ENCODE data around the gene PTPMT1.

Gene PTPMT1

GRCh38 chr11:47583844-47584243 lies 18.4 kb downstream of the PTPMT1 start:
- TF ChIP-seq CTCF (IDR thresholded peaks at IDR 0.05), result no peak

GRCh38 chr11:47586098-47586855 lies 20.9 kb downstream of the PTPMT1 start, which contains the start of gene FAM180B:
TSS of gene FAM180B (plus strand) at chr11:47586678. CDS start at chr11:47586769, 91 bp downstream.
- no peak for TF ChIP-seq CTCF (IDR thresholded peaks at IDR 0.05)

- no peak for TF ChIP-seq CTCF (IDR thresholded peaks at IDR 0.05)
Observed at GRCh38 chr11:47587039-47587716, 21.8 kb downstream of the PTPMT1 start.

- no peak for TF ChIP-seq CTCF (IDR thresholded peaks at IDR 0.05)
Observed at GRCh38 chr11:47587723-47588326, 22.4 kb downstream of the PTPMT1 start.

- TF ChIP-seq CTCF (IDR thresholded peaks at IDR 0.05), result no peak
Observed at GRCh38 chr11:47589118-47589517, 23.7 kb downstream of the PTPMT1 start.

- no peak for TF ChIP-seq CTCF (IDR thresholded peaks at IDR 0.05)
Observed at GRCh38 chr11:47589584-47589976, 24.2 kb downstream of the PTPMT1 start.

- no peak for TF ChIP-seq CTCF (IDR thresholded peaks at IDR 0.05)
Observed at GRCh38 chr11:47589977-47590861, 24.8 kb downstream of the PTPMT1 start.
